H1 (cell line): ENCODE results near the gene SUSD6. TPM values are rescaled to one million over a fixed set of nuclear protein-coding genes. Genes with fewer than 3 reads are reported as not detected.

Experiments used
- CTCF ChIA-PET: fragments of 300-600 bp; sonication (Branson Sonifier 250); formaldehyde crosslinking; loops from one replicate; lab custom pipeline; 2021; ENCODE audit not compliant: partially characterized antibody; lab: Charles Lee
- POLR2A ChIA-PET: fragments of 300-600 bp; sonication (Branson Sonifier 250); formaldehyde crosslinking; loops from one replicate; lab custom pipeline; 2021; ENCODE audit warnings: inconsistent platforms; ENCODE audit not compliant: partially characterized antibody; lab: Charles Lee
- DNase-seq, 2 experiments: peaks; one replicate each; pipeline versions ENCODE4 v3.0.0 to v3.0.0-alpha.2; 2010 to 2022; ENCODE audit warnings: low spot score in 2 of 2, low read depth in 1 of 2, mixed read lengths in 1 of 2
- FAIRE-seq: peaks from 2 replicates; lab custom pipeline; 2011; peaks lifted over from hg19 to GRCh38; lab: Jason Lieb, UNC
- H2AFZ ChIP-seq: 2 replicates; pipeline ENCODE4 v1.8.1; 2012; ENCODE audit warnings: low read length, inconsistent platforms
- H2AK5ac ChIP-seq: 2 replicates; pipeline ENCODE4 v1.6.1; 2013; ENCODE audit warnings: low read depth, low read length
- H2BK120ac ChIP-seq: replicated peaks from 2 replicates; pipeline ENCODE3; 2013; ENCODE audit warnings: low read depth, low read length, inconsistent platforms
- H2BK12ac ChIP-seq: 2 replicates; pipeline ENCODE4 v1.6.1; 2013; ENCODE audit warnings: low read depth, low read length
- H2BK15ac ChIP-seq: 2 replicates; pipeline ENCODE4 v1.6.1; 2013; ENCODE audit warnings: low read length
- H2BK20ac ChIP-seq: 2 replicates; pipeline ENCODE4 v1.6.1; 2013; ENCODE audit warnings: low read length
- H2BK5ac ChIP-seq: 2 replicates; pipeline ENCODE4 v1.6.1; 2013; ENCODE audit warnings: low read depth, low read length
- H3K14ac ChIP-seq: 2 replicates; pipeline ENCODE4 v1.6.1; 2013; ENCODE audit warnings: inconsistent platforms; ENCODE audit not compliant: insufficient read length
- H3K18ac ChIP-seq: 2 replicates; pipeline ENCODE4 v1.6.1; 2013; ENCODE audit warnings: low read length; ENCODE audit errors: extremely low read depth
- H3K23ac ChIP-seq: 2 replicates; pipeline ENCODE4 v1.6.1; 2013; ENCODE audit warnings: inconsistent platforms; ENCODE audit not compliant: insufficient read length
- H3K23me2 ChIP-seq: 2 replicates; pipeline ENCODE4 v1.6.1; 2013; ENCODE audit warnings: low read depth, low read length
- H3K27ac ChIP-seq: 2 replicates; pipeline ENCODE4 v1.6.1; 2011; ENCODE audit warnings: low read depth, low read length, inconsistent platforms
- H3K27me3 ChIP-seq, 4 experiments: replicated peaks in 1 of 4; 1 replicate in 1 of 4; 2 replicates in 3 of 4; pipeline versions ENCODE4 v1.6.1 to v1.8.1; 2011 to 2013; ENCODE audit warnings: low read length in 3 of 4, mild to moderate bottlenecking in 3 of 4, inconsistent platforms in 2 of 4, mixed read lengths in 2 of 4, moderate library complexity in 1 of 4; ENCODE audit not compliant: control insufficient read depth in 3 of 4, insufficient read depth in 3 of 4; ENCODE audit errors: extremely low read depth in 1 of 4
- H3K36me3 ChIP-seq, 4 experiments: 2 replicates each; pipeline versions ENCODE4 v1.6.1 to v1.8.1; 2011 to 2013; ENCODE audit warnings: mild to moderate bottlenecking in 4 of 4, low read length in 3 of 4, moderate library complexity in 2 of 4, control low read depth in 1 of 4, inconsistent platforms in 1 of 4; ENCODE audit not compliant: insufficient read depth in 4 of 4, control insufficient read depth in 2 of 4
- H3K4ac ChIP-seq: replicated peaks from 2 replicates; pipeline ENCODE3; 2013; ENCODE audit warnings: low read length, low read depth, mixed read lengths, inconsistent platforms; ENCODE audit not compliant: insufficient read length
- H3K4me1 ChIP-seq, 4 experiments: replicated peaks in 1 of 4; 1 replicate in 1 of 4; 2 replicates in 3 of 4; pipeline versions ENCODE4 v1.6.1 to v1.8.1; 2011 to 2013; ENCODE audit warnings: low read length in 3 of 4, inconsistent platforms in 2 of 4, mixed read lengths in 1 of 4; ENCODE audit not compliant: insufficient read depth in 4 of 4, control insufficient read depth in 3 of 4
- H3K4me2 ChIP-seq, 2 experiments: 2 replicates each; pipeline versions ENCODE4 v1.6.1 to v1.8.1; 2011 to 2013; ENCODE audit warnings: low read depth in 2 of 2, low read length in 2 of 2, control low read depth in 1 of 2, inconsistent platforms in 1 of 2, mild to moderate bottlenecking in 1 of 2; ENCODE audit not compliant: insufficient read depth in 1 of 2
- H3K4me3 ChIP-seq, 4 experiments: fragments of 200-600, 300-600 bp in 1 of 4; sonication (generic), shearing (Covaris generic), sonication (Bioruptor Twin) in 1 of 4; 2 replicates each; pipeline versions ENCODE4 v1.5.1 to v1.8.1; 2011 to 2016; ENCODE audit warnings: low read length in 4 of 4, low read depth in 3 of 4, control low read depth in 2 of 4, inconsistent platforms in 2 of 4, mild to moderate bottlenecking in 2 of 4, mixed read lengths in 1 of 4, moderate library complexity in 1 of 4; ENCODE audit not compliant: insufficient read depth in 2 of 4; ENCODE audit errors: extremely low read depth in 1 of 4
- H3K56ac ChIP-seq: replicated peaks from 2 replicates; pipeline ENCODE3; 2013; ENCODE audit warnings: low read depth, mild to moderate bottlenecking, mixed read lengths, low read length, inconsistent platforms; ENCODE audit not compliant: insufficient read length
- H3K79me1 ChIP-seq: 2 replicates; pipeline ENCODE4 v1.6.1; 2013; ENCODE audit warnings: low read depth, low read length, control low read depth
- H3K79me2 ChIP-seq, 2 experiments: 2 replicates each; pipeline versions ENCODE4 v1.6.1 to v1.8.1; 2012 to 2013; ENCODE audit warnings: low read length in 2 of 2, mild to moderate bottlenecking in 2 of 2, inconsistent platforms in 1 of 2; ENCODE audit not compliant: insufficient read depth in 2 of 2, control insufficient read depth in 1 of 2
- H3K9ac ChIP-seq, 4 experiments: replicated peaks in 1 of 4; 1 replicate in 1 of 4; 2 replicates in 3 of 4; pipeline versions ENCODE4 v1.6.1 to v1.8.1; 2011 to 2013; ENCODE audit warnings: low read depth in 3 of 4, low read length in 3 of 4, control low read depth in 2 of 4, mild to moderate bottlenecking in 2 of 4, moderate library complexity in 2 of 4, inconsistent platforms in 1 of 4; ENCODE audit errors: extremely low read depth in 1 of 4
- H3K9me3 ChIP-seq, 2 experiments: 2 replicates each; pipeline versions ENCODE4 v1.6.1 to v1.8.1; 2012 to 2013; ENCODE audit warnings: mild to moderate bottlenecking in 2 of 2, moderate library complexity in 2 of 2, control low read depth in 1 of 2, inconsistent platforms in 1 of 2, low read depth in 1 of 2, low read length in 1 of 2, mixed read lengths in 1 of 2; ENCODE audit not compliant: insufficient read depth in 2 of 2
- H4K20me1 ChIP-seq, 2 experiments: replicated peaks in 1 of 2; 2 replicates each; pipeline versions ENCODE3 to v1.8.1; 2011 to 2013; ENCODE audit warnings: inconsistent platforms in 2 of 2, low read length in 2 of 2, mild to moderate bottlenecking in 1 of 2; ENCODE audit not compliant: insufficient read depth in 2 of 2, control insufficient read depth in 1 of 2
- H4K5ac ChIP-seq: 2 replicates; pipeline ENCODE4 v1.6.1; 2013; ENCODE audit warnings: low read length, low read depth, mixed read lengths, inconsistent platforms; ENCODE audit not compliant: insufficient read length
- H4K8ac ChIP-seq: 2 replicates; pipeline ENCODE4 v1.8.0; 2013; ENCODE audit warnings: mild to moderate bottlenecking, moderate library complexity, low read length, inconsistent platforms; ENCODE audit not compliant: insufficient read depth; ENCODE audit errors: extremely low read depth
- H4K91ac ChIP-seq: replicated peaks from 2 replicates; pipeline ENCODE3; 2013; ENCODE audit warnings: low read length, mixed read lengths, inconsistent platforms; ENCODE audit not compliant: insufficient read length
- CEBPB ChIP-seq: IDR thresholded peaks from 2 replicates; pipeline ENCODE4 v1.6.1; 2012; ENCODE audit warnings: low read depth, low read length
- MAX ChIP-seq: IDR thresholded peaks from 2 replicates; pipeline ENCODE4 v1.6.1; 2012; ENCODE audit warnings: inconsistent platforms
- SUZ12 ChIP-seq: fragments of 200-600 bp; sonication (generic); IDR thresholded peaks from 2 replicates; pipeline ENCODE4 v1.6.1; 2012; ENCODE audit warnings: mild to moderate bottlenecking, inconsistent platforms, low read length, moderate library complexity, mixed read lengths
- WGBS, 2 experiments: shearing (Covaris generic) in 1 of 2; methylation state at CpG; one replicate each; pipeline versions ENCODE4 v1.1.6 to v1.1.7; 2013 to 2015; ENCODE audit warnings: low lambda C conversion rate in 2 of 2, mixed read lengths in 2 of 2, inconsistent platforms in 1 of 2, low coverage in 1 of 2, missing lambda C conversion rate in 1 of 2; ENCODE audit not compliant: insufficient replicate concordance in 2 of 2, insufficient coverage in 1 of 2, insufficient read length in 1 of 2; ENCODE audit errors: extremely low coverage in 1 of 2, missing lambda C conversion rate in 1 of 2; 5-methylcytosine and 5-hydroxymethylcytosine counted together
- polyA plus RNA-seq, 7 experiments: library from polyadenylated mRNA; depleted of rRNA in 3 of 7; stranded (reverse) in 5 of 7; unstranded in 2 of 7; fragments of >200 nt in 5 of 7; fragments of 200-250 nt in 2 of 7; gene quantifications; 1 replicate in 5 of 7; 2 replicates in 1 of 7; 4 replicates in 1 of 7; pipeline versions ENCODE4 v1.2.1 to v1.2.3, GENCODE V29; 2011 to 2013; ENCODE audit warnings: missing spikeins in 2 of 7, mixed read lengths in 2 of 7
- total RNA-seq: library from RNA; stranded (reverse); fragmentation: NEBNext Ultra II Directional; extraction: Animal tissue kit (Norgen Biotek cat#: 25700); gene quantifications from 2 replicates; pipeline ENCODE4 v1.2.1, GENCODE V29; 2021

SUSD6 gene
- total and polyA plus RNA-seq, 2 of the 8 experiments (the other 6 are each of a cell fraction or from before 2014, with no cell fraction given): 3.0 to 3.8 TPM

GRCh38 chr14:69606258-69607184, 4.9 kb upstream of the SUSD6 start:
- ChIA-PET CTCF (interaction anchor here (0.7 to 5.1 kb wide), 16 partner anchors 10 to 1165 kb away, joined by 3 to 45 read pairs (median 6); no protein-coding TSS in a partner anchor), POLR2A (no interaction called here)
- Histone ChIP-seq H3K9me3 (no peaks in the 10 kb centered on the region), H2AFZ (no peak overlapping the region), H2BK12ac (no peak overlapping the region), H4K20me1 (no peaks in the 10 kb centered on the region), H3K4me2 (no peak overlapping the region), H3K79me2 (no peaks in the 10 kb centered on the region), H3K18ac (no peak overlapping the region), H3K23ac (no peak overlapping the region), H4K91ac (no peak overlapping the region), H3K23me2 (peaks cover 6% of the 10 kb centered on the region; the same call in 1 of the 2 replicates), H3K4ac (no peak overlapping the region), H3K14ac (no peak overlapping the region)
- 86% methylated on average over 5 of the region's 5 CpGs; no CpG with 5 or more reads in 1 of the 2 experiments for WGBS, 2 experiments
- DNase-seq: no peak
- TF ChIP-seq MAX: no peak
- TF ChIP-seq SUZ12: no peak
- peak; percentile 92 for TF ChIP-seq CEBPB
- TF ChIP-seq, all 59 proteins: peak for 1
- Histone ChIP-seq H3K4me1 (peaks cover 0 to 12% (median 7%) of the 10 kb centered on the region in 4 experiments; a peak in 5 of 7 replicates), H2AK5ac (no peak overlapping the region), H3K27me3 (no peaks in the 10 kb centered on the region), H2BK20ac (no peak overlapping the region), H2BK15ac (no peak overlapping the region), H2BK120ac (no peak overlapping the region), H3K56ac (no peak overlapping the region), H4K5ac (no peak overlapping the region), H4K8ac (no peak overlapping the region), H3K79me1 (no peaks in the 10 kb centered on the region; the same call in 1 of the 2 replicates), H3K36me3 (no peaks in the 10 kb centered on the region), H2BK5ac (no peak overlapping the region), H3K27ac (no peak overlapping the region), H3K4me3 (no peak overlapping the region), H3K9ac (no peak overlapping the region)
- no peak for FAIRE-seq
